ENCODE results near the gene IFI35.

- TF ChIP-seq CTCF (IDR thresholded peaks at IDR 0.05), result no peak
- TF ChIP-seq POLR2A (IDR thresholded peaks at IDR 0.05), result no peak
Measured at GRCh38 chr17:43018008-43018853, 11.6 kb downstream of the IFI35 start.
